GM13977 (cell line): Measurements from ENCODE around the gene CBS.
"Not testable (repeated sequence)": the region's sequence is repeated elsewhere in the genome, so short reads cannot be mapped to it uniquely, and the experiment has no call there.

Source experiments
- DNase-seq: peaks from one replicate; pipeline ENCODE4 v3.0.0; 2012; ENCODE audit warnings: low spot score
- in situ Hi-C: fragments of 300-500 bp; cut with MboI; formaldehyde crosslinking; loops from one replicate; pipeline ENCODE4 v1.12.0; 2022; ENCODE audit warnings: low sequenced_read_pairs, low pct_unique_long_range_greater_than_20kb, mixed read lengths, inconsistent platforms; ENCODE audit not compliant: unreplicated experiment
- TF ChIP-seq, protein P1 (sequence below): IDR thresholded peaks from 2 replicates; pipeline ENCODE4 v1.5.1; 2012; ENCODE audit warnings: mild to moderate bottlenecking, control low read depth; ENCODE audit not compliant: insufficient read depth; ENCODE audit errors: extremely low read depth, missing control alignments

Gene CBS

DNA sequence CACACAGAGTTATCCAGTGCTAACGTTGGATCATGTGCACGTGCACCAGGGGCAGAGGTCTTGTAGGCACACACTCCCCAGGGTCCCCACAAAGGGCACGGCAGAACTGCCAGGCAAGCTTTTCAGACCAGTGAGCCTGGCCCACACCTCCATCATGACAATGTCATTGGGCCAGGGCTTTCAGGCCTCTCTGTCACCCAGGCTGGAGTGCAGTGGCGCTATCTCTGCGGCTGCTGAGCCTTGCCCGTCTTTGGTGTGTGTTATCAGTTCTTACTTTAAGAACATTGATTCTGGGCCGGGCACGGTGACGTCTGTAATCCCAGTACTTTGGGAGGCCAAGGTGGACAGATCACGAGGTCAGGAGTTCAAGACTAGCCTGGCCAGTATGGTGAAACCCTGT lies 57.1 kb downstream of the CBS start:
- no peak for DNase-seq
- in situ Hi-C loops, result no loop called here
- TF ChIP-seq, protein P1, sequence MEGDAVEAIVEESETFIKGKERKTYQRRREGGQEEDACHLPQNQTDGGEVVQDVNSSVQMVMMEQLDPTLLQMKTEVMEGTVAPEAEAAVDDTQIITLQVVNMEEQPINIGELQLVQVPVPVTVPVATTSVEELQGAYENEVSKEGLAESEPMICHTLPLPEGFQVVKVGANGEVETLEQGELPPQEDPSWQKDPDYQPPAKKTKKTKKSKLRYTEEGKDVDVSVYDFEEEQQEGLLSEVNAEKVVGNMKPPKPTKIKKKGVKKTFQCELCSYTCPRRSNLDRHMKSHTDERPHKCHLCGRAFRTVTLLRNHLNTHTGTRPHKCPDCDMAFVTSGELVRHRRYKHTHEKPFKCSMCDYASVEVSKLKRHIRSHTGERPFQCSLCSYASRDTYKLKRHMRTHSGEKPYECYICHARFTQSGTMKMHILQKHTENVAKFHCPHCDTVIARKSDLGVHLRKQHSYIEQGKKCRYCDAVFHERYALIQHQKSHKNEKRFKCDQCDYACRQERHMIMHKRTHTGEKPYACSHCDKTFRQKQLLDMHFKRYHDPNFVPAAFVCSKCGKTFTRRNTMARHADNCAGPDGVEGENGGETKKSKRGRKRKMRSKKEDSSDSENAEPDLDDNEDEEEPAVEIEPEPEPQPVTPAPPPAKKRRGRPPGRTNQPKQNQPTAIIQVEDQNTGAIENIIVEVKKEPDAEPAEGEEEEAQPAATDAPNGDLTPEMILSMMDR, result no peak

DNA sequence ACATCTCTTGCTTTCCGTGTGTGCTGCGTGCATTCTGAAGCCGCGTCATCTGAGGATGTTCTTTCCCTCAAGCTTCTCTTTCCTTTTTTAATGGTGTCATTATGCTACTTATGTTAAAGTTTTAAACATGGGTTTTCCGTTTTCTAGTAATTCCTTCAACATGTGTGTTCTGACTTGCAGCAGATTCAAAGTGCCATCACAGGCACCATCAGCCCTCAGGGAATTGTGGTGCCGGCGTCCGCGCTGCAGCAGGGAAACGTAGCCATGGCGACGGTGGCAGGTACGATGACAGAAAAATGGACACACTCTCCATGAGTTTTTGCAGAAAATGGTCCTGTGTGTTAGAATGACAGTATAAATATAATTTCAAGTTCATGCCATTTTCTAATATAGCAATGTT lies 58.9 kb downstream of the CBS start:
- TF ChIP-seq, protein P1, result no peak
- DNase-seq, result no peak
- in situ Hi-C loops, result no loop called here

DNA sequence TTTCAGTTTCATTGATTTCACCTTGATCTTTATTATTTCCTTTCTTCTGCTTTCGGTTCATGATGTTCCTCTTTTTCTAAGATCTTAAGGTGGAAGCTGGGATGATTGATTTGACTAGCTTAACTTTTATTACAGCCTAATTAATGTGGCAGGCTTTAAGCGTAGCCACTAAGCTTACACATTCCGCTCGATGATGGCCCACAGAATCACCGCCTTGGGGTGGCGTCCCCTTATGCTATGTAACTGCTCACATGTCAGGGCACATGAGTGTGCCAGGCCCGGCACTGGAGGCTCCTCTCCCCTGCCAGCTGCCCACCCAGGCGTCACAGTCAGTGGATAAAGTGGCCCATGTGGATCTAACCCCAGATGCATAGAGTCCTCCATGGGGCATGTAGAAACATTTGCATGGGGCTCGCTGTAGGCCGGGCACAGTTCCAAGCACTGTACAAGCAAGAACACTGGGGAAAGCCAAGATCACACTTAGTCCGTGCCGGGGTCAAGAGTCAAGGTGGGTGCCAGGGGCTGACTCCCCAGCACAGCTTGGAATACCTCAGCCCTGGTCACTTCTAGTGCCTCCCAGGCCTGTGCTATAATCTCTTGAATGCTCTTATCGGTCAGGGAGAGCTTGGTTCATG lies 59.6 kb downstream of the CBS start:
- TF ChIP-seq, protein P1, result no peak
- in situ Hi-C loops, result no loop called here
- no peak for DNase-seq

DNA sequence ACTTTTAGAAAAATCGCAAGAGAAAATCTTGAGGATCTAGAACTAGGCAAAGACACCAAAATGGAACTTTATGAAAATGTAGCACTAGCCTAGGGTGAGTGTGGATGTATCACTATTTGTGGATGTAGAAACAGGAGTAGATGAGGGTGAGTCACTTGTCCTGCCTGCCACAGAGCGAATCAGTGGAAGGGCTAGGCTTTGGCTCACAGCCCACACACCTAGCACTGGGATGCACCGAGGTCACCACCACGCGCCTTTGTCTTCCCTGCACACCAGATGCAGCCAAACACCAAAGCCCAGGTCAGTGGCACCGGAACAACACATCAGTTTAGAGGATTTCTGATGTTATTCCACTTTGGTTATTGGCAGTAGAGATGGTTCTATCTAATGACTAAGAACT lies 63.0 kb downstream of the CBS start:
- TF ChIP-seq, protein P1, result no peak
- no peak for DNase-seq
- in situ Hi-C loops, result no loop called here

DNA sequence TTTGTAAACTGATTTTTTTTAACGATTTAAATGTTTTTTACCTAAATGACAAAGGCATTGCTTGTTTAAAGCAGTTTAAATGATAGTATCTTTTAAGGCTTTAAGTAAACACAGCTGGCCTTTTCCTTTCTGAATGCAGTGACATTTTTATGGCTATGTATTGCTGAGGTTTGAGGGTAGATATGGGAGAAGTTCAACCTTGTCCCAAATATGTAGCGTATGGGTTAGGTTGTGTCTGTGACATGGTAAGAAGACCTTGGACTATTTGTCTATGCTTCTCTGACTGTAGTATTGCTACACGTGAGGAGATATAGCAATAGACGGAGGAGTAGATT lies 68.8 kb downstream of the CBS start:
- in situ Hi-C loops, result no loop called here
- TF ChIP-seq, protein P1, result no peak

DNA sequence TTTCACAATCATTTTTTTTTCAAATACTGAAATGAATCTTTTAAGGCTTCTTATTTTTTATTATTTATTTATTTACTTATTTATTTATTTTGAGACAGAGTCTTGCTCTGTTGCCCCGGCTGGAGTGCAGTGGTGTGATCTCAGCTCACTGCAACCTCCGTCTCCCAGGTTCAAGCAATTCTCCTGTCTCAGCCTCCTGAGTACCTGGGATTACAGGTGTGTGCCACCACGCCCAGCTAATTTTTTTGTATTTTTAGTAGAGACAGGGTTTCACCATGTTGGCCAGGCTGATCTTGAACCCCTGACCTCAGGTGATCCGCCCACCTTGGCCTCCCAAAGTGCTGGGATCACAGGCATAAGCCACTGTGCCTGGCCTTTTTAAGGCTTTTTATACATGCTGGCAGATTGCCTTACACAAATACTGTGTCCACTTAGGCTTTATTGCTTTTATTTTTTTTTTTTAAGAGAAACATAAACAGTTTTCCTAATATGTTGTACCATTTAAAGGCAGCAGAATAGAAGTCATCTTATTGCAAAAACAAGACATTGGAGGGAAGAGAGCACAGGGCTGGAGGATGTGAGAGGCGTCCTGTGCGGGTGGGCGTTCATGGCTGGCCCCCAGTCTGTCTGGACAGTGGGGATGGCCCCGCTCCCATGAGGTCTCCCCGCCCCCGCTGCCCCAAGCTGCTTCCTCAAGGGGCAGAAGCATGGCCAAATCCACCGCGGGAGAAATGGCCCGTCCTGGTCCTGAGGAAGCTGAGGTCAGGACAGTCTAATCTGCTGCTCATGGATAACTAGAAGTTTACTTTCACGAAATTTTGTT lies 69.4 kb downstream of the CBS start:
- in situ Hi-C loops, DNase-seq: not testable (repeated sequence)

More for the DNA sequence above, 68.8 kb downstream of the CBS start:
- DNase-seq, result no peak

DNA sequence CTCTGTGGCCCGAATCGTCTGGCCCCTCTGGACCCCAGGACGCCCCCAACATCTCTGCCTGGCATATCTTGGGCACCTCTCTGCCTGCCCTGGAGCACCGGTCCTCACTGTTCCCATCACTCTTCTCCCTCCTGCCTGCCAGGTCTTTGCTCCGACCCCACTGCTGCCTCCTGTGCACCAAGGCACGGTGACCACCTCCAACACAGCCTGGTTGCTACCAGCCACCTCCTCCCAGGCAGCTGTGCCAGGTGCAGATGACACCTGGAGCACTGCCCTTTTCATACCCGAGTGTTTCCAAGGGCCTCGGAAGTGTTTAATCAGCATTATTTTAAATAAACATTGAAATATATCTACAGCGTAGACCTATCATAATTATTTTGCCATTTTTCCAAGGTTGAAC lies 70.0 kb downstream of the CBS start:
- DNase-seq, result no peak
- TF ChIP-seq, protein P1, result no peak
- in situ Hi-C loops, result no loop called here
